Measurements from ENCODE around the gene NGEF.

DNA sequence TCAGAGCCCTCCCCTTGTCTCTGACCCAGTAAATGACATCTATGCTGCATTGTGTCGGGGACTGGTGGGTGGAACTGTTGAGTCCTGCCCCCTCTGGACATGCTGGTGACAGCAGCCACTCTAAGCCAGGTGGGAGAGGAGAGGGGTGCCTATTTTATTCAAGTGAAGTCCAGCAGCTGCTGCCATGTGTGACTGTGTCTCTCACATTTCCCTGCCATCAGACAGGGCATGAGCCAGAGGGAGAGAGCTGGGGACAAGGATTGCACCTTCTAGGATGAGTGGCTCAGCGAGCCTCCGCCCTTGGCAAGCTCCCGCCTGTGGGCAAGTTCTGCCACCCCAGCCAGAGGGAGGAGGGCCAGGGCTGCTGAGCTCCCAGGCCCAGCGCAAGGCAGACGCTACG is 13.7 kb downstream of the NGEF start:
- no peak for TF ChIP-seq POLR2A (IDR thresholded peaks at IDR 0.05)
- TF ChIP-seq, protein P1, sequence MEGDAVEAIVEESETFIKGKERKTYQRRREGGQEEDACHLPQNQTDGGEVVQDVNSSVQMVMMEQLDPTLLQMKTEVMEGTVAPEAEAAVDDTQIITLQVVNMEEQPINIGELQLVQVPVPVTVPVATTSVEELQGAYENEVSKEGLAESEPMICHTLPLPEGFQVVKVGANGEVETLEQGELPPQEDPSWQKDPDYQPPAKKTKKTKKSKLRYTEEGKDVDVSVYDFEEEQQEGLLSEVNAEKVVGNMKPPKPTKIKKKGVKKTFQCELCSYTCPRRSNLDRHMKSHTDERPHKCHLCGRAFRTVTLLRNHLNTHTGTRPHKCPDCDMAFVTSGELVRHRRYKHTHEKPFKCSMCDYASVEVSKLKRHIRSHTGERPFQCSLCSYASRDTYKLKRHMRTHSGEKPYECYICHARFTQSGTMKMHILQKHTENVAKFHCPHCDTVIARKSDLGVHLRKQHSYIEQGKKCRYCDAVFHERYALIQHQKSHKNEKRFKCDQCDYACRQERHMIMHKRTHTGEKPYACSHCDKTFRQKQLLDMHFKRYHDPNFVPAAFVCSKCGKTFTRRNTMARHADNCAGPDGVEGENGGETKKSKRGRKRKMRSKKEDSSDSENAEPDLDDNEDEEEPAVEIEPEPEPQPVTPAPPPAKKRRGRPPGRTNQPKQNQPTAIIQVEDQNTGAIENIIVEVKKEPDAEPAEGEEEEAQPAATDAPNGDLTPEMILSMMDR (IDR thresholded peaks at IDR 0.05), result no peak

All from uterus (tissue), 2 donors.